Lung (tissue), 12 donors: ENCODE data around the gene PRDM10. TPM values are rescaled to one million over a fixed set of nuclear protein-coding genes. Genes with fewer than 3 reads are reported as not detected.
A peak's percentile ranks its signal among the peaks of the same experiment; 100 is the strongest.

Experiments used
- ATAC-seq: fragments of 200-7000 bp; cut with Tn5 transposase; one replicate; pipeline ENCODE4 v1.9.1; 2020; ENCODE audit warnings: moderate number of reproducible peaks; ENCODE audit not compliant: insufficient read depth, low FRiP score
- DNase-seq, 3 donors: peaks; one replicate each; pipeline ENCODE4 v3.0.0-alpha.2; 2013 to 2017
- H3K27ac ChIP-seq, 2 donors: one replicate each; pipeline ENCODE4 v1.5.1; 2013; ENCODE audit warnings: mild to moderate bottlenecking in 2 of 2, moderate library complexity in 2 of 2, control low read depth in 1 of 2, inconsistent platforms in 1 of 2, low read depth in 1 of 2, low read length in 1 of 2
- H3K27me3 ChIP-seq, 3 donors: one replicate each; pipeline ENCODE4 v1.5.1; 2013; ENCODE audit warnings: low read length in 2 of 3; ENCODE audit not compliant: control insufficient read depth in 3 of 3, insufficient read depth in 3 of 3
- H3K36me3 ChIP-seq, 4 donors: one replicate each; pipeline ENCODE4 v1.5.1; 2013; ENCODE audit warnings: low read length in 4 of 4, mild to moderate bottlenecking in 1 of 4, moderate library complexity in 1 of 4; ENCODE audit not compliant: control insufficient read depth in 4 of 4, insufficient read depth in 4 of 4
- H3K4me1 ChIP-seq, 5 donors: one replicate each; pipeline ENCODE4 v1.5.1; 2013; ENCODE audit warnings: low read length in 5 of 5, mild to moderate bottlenecking in 2 of 5, moderate library complexity in 1 of 5; ENCODE audit not compliant: control insufficient read depth in 5 of 5, insufficient read depth in 5 of 5
- H3K4me3 ChIP-seq: one replicate; pipeline ENCODE4 v1.5.1; 2013; ENCODE audit warnings: mild to moderate bottlenecking, control low read depth, moderate library complexity
- H3K9ac ChIP-seq, 2 donors: one replicate each; pipeline ENCODE4 v1.5.1; 2013; ENCODE audit warnings: low read length in 2 of 2, control low read depth in 1 of 2; ENCODE audit not compliant: insufficient read depth in 1 of 2
- H3K9me3 ChIP-seq, 4 donors: one replicate each; pipeline ENCODE4 v1.5.1; 2013; ENCODE audit warnings: low read length in 3 of 4, mild to moderate bottlenecking in 1 of 4, moderate library complexity in 1 of 4; ENCODE audit not compliant: control insufficient read depth in 4 of 4, insufficient read depth in 3 of 4
- WGBS, 2 donors: extraction: QIAGEN DNeasy Blood & Tissue Kit; methylation state at CpG; one replicate each; pipeline ENCODE4 v1.1.7; 2013; 5-methylcytosine and 5-hydroxymethylcytosine counted together
- polyA plus RNA-seq, 2 donors: library from polyadenylated mRNA; stranded (reverse); fragments of 200-250 nt; gene quantifications; one replicate each; pipeline ENCODE4 v1.2.1, GENCODE V29; 2013
- total RNA-seq, 2 donors: library from RNA; depleted of rRNA in 1 of 2; stranded (reverse); fragments of >200 nt in 1 of 2; gene quantifications; one replicate each; pipeline ENCODE4 v1.2.1, GENCODE V29; 2014 to 2021
- TF ChIP-seq, protein P1 (sequence below): IDR thresholded peaks from 2 replicates; pipeline ENCODE4 v1.5.1; 2012; ENCODE audit warnings: mild to moderate bottlenecking; ENCODE audit errors: control extremely low read depth, extremely low read depth
- donor health status: control.
- donor health status: control.
- donor health status: Bipolar disorder and iron deficiency.
- donor health status: healthy.
- donor health status: DM: yes; HTN: yes; CAD: no.

PRDM10 gene
- total and polyA plus RNA-seq, 4 donors, result 2.3 to 19.0 (median 5.7) TPM

DNA sequence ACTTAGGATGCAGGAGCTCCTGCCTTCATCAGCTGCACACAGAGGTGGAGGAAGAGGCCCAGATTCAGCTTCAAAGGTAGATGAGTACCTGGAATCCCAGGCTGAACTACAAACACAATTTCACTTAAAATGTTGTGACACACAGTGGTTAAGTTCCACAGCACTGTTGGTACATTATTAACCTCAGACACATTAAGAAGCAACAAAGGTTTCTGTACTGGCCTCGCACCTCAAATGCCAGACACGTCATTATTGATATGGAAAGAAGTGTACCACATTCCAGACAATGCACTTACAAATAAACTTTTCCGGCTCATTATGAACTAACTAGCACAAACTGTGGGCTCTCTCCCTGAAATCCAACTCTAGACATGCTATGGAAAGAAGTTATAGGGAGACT, 34.6 kb downstream of the PRDM10 start:
- TF ChIP-seq, protein P1, sequence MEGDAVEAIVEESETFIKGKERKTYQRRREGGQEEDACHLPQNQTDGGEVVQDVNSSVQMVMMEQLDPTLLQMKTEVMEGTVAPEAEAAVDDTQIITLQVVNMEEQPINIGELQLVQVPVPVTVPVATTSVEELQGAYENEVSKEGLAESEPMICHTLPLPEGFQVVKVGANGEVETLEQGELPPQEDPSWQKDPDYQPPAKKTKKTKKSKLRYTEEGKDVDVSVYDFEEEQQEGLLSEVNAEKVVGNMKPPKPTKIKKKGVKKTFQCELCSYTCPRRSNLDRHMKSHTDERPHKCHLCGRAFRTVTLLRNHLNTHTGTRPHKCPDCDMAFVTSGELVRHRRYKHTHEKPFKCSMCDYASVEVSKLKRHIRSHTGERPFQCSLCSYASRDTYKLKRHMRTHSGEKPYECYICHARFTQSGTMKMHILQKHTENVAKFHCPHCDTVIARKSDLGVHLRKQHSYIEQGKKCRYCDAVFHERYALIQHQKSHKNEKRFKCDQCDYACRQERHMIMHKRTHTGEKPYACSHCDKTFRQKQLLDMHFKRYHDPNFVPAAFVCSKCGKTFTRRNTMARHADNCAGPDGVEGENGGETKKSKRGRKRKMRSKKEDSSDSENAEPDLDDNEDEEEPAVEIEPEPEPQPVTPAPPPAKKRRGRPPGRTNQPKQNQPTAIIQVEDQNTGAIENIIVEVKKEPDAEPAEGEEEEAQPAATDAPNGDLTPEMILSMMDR, result no peak
- ATAC-seq, result no peak

DNA sequence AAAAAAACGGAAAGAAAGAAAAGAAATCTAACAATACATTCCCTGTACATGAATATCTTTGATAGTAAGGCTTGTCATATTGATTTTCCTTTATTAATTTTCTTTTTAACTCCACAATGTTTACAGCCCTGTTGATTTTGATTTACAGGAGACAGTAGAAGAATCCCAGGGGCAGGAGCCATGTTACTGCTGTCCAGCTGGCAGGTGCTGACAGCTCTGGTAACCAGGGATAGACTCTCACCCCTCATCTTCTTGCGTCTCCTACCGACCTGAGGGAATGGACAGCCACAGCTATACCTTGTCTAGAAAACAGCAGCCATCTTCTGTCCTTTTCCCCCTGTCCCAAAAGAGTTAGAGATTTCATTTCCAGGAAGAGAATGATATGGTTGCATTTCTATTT, 37.4 kb downstream of the PRDM10 start:
- ATAC-seq (no peak), DNase-seq (no peak)
- H3K36me3 ChIP-seq, result peaks cover 0 to 4% (median 1%) of the 10 kb centered on the region in 4 donors
- H3K4me1 ChIP-seq, result peaks cover 0 to 10% (median 0%) of the 10 kb centered on the region in 5 donors
- no peaks in the 10 kb centered on the region for H3K27me3 ChIP-seq
- 78 to 93% methylated on average over 3 of the region's 3 CpGs for WGBS, 2 donors
- H3K4me3 ChIP-seq, result no peak overlapping the region
- no peak overlapping the region for H3K27ac ChIP-seq
- TF ChIP-seq, protein P1, result no peak
- H3K9me3 ChIP-seq, result no peaks in the 10 kb centered on the region
- no peak overlapping the region for H3K9ac ChIP-seq

More for the DNA sequence above, 34.6 kb downstream of the PRDM10 start:
- H3K4me1 ChIP-seq, result peaks cover 0 to 14% (median 0%) of the 10 kb centered on the region in 5 donors
- no peaks in the 10 kb centered on the region for H3K9me3 ChIP-seq
- peaks cover 0 to 1% (median 0%) of the 10 kb centered on the region in 4 donors for H3K36me3 ChIP-seq
- no peak overlapping the region for H3K4me3 ChIP-seq
- no peaks in the 10 kb centered on the region for H3K27me3 ChIP-seq
- DNase-seq, result no peak
- peak overlapping the region in 1 of 2 donors; percentile 59 for H3K27ac ChIP-seq
- WGBS, 2 donors, result 73 to 82% methylated on average over 3 of the region's 3 CpGs
- no peak overlapping the region for H3K9ac ChIP-seq

GRCh38 chr11:129960216-129961214, 42.1 kb downstream of the PRDM10 start:
- H3K36me3 ChIP-seq, result peaks cover 4 to 10% (median 5%) of the 10 kb centered on the region in 4 donors
- H3K9me3 ChIP-seq, result no peaks in the 10 kb centered on the region
- no peak for ATAC-seq
- TF ChIP-seq, protein P1, result no peak
- H3K27ac ChIP-seq, result no peak overlapping the region
- WGBS, 2 donors, result 92 to 93% methylated on average over 18 of the region's 18 CpGs
- DNase-seq, result no peak
- no peak overlapping the region for H3K4me3 ChIP-seq
- no peak overlapping the region for H3K9ac ChIP-seq
- H3K4me1 ChIP-seq, result peaks cover 0 to 1% (median 0%) of the 10 kb centered on the region in 5 donors
- no peaks in the 10 kb centered on the region for H3K27me3 ChIP-seq
